Keratinocyte (primary cell): Measurements from ENCODE around the gene RPL26.

Source experiments
- EZH2 ChIP-seq: IDR thresholded peaks from one replicate; pipeline ENCODE4 v1.6.1; 2012; ENCODE audit warnings: inconsistent platforms, mild to moderate bottlenecking, low read length, moderate library complexity
- TF ChIP-seq, protein P1 (sequence below), 3 experiments: IDR thresholded peaks in 1 of 3; conservative IDR thresholded peaks in 1 of 3; optimal IDR thresholded peaks in 1 of 3; 2 replicates in 2 of 3; 3 replicates in 1 of 3; pipeline versions ENCODE3 to v1.5.1; 2011; ENCODE audit warnings: low read length in 3 of 3, mild to moderate bottlenecking in 3 of 3, moderate library complexity in 2 of 3, control low read depth in 1 of 3, inconsistent platforms in 1 of 3; ENCODE audit not compliant: insufficient read depth in 2 of 3; ENCODE audit errors: extremely low read depth in 1 of 3

DNA sequence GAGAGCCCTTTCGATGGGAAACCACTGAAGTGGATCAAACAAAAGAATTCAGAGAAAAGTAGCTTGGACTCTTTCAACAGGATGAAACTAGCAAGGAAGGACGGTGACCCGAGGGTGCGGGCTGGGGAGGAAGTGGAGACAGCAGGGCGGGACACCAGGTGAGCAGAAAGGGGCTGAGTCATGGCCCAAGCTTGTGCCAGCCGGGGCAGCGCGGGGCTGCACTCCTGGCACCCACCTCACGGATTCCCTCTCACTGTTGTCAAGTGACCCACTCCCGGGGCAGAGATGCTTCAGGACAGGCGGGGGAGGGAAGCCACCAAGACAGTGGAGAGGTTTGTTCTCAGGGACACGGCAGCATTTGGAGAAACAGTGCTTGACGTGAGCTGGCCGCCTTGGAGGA, 25.4 kb upstream of the RPL26 start:
- TF ChIP-seq, protein P1, sequence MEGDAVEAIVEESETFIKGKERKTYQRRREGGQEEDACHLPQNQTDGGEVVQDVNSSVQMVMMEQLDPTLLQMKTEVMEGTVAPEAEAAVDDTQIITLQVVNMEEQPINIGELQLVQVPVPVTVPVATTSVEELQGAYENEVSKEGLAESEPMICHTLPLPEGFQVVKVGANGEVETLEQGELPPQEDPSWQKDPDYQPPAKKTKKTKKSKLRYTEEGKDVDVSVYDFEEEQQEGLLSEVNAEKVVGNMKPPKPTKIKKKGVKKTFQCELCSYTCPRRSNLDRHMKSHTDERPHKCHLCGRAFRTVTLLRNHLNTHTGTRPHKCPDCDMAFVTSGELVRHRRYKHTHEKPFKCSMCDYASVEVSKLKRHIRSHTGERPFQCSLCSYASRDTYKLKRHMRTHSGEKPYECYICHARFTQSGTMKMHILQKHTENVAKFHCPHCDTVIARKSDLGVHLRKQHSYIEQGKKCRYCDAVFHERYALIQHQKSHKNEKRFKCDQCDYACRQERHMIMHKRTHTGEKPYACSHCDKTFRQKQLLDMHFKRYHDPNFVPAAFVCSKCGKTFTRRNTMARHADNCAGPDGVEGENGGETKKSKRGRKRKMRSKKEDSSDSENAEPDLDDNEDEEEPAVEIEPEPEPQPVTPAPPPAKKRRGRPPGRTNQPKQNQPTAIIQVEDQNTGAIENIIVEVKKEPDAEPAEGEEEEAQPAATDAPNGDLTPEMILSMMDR (optimal IDR thresholded peaks at IDR 0.05 in 1 of 3, IDR thresholded peaks at IDR 0.05 in 1 of 3, conservative IDR thresholded peaks at IDR 0.05 in 1 of 3; ENCODE audit: extremely low read depth in 1 of 3, insufficient read depth in 2 of 3, low read length in 3 of 3) = no peak
- TF ChIP-seq EZH2 = no peak
